Smooth muscle cell (in vitro differentiated cells): Measurements from ENCODE around the gene CLIC1. TPM values are rescaled to one million over a fixed set of nuclear protein-coding genes. Genes with fewer than 3 reads are reported as not detected.

Experiments
- DNase-seq: peaks from one replicate; lab custom pipeline; 2025; ENCODE audit not compliant: unreplicated experiment; lab: John Stamatoyannopoulos, UW
- H2AFZ ChIP-seq: fragments of 200-600 bp; sonication (generic); 2 replicates; pipeline ENCODE4 v1.6.0; 2016; ENCODE audit warnings: antibody characterized with exemption, low read depth, mild to moderate bottlenecking
- H3F3A ChIP-seq: fragments of 200-600 bp; sonication (generic); 2 replicates; pipeline ENCODE4 v1.6.0; 2017; ENCODE audit warnings: antibody characterized with exemption, low read depth
- H3K27ac ChIP-seq: fragments of 200-600 bp; sonication (generic); 2 replicates; pipeline ENCODE4 v1.5.1; 2016; ENCODE audit warnings: low read depth, mild to moderate bottlenecking
- H3K27me3 ChIP-seq: fragments of 200-600 bp; sonication (generic); 2 replicates; pipeline ENCODE4 v1.6.1; 2016; ENCODE audit warnings: low read depth, mild to moderate bottlenecking
- H3K36me3 ChIP-seq: fragments of 200-600 bp; sonication (generic); 2 replicates; pipeline ENCODE4 v1.5.1; 2016; ENCODE audit warnings: low read depth
- H3K4me1 ChIP-seq: fragments of 200-600 bp; sonication (generic); 2 replicates; pipeline ENCODE4 v1.5.1; 2016; ENCODE audit warnings: low read depth
- H3K4me2 ChIP-seq: fragments of 200-600 bp; sonication (generic); 2 replicates; pipeline ENCODE4 v1.6.0; 2016; ENCODE audit warnings: mild to moderate bottlenecking
- H3K4me3 ChIP-seq: fragments of 200-600 bp; sonication (generic); 2 replicates; pipeline ENCODE4 v1.5.1; 2016; ENCODE audit warnings: mild to moderate bottlenecking
- H3K79me2 ChIP-seq: fragments of 200-600 bp; sonication (generic); 2 replicates; pipeline ENCODE4 v1.6.0; 2016; ENCODE audit warnings: low read depth, mild to moderate bottlenecking
- H3K9ac ChIP-seq: fragments of 200-600 bp; sonication (generic); 2 replicates; pipeline ENCODE4 v1.6.0; 2016; ENCODE audit warnings: low read depth
- H3K9me3 ChIP-seq: fragments of 200-600 bp; sonication (generic); replicated peaks from 2 replicates; pipeline ENCODE4 v1.5.1; 2016; ENCODE audit warnings: low read depth
- H4K20me1 ChIP-seq: fragments of 200-600 bp; sonication (generic); 2 replicates; pipeline ENCODE4 v1.6.0; 2016; ENCODE audit warnings: low read depth
- CTCF ChIP-seq: fragments of 200-600 bp; sonication (generic); IDR thresholded peaks from 2 replicates; pipeline ENCODE4 v1.5.1; 2017; ENCODE audit warnings: borderline replicate concordance, mild to moderate bottlenecking, antibody characterized with exemption; ENCODE audit not compliant: insufficient read depth, poor library complexity, severe bottlenecking
- WGBS: methylation state at CpG from one replicate; pipeline ENCODE4 v1.1.7; 2016; ENCODE audit warnings: low lambda C conversion rate; 5-methylcytosine and 5-hydroxymethylcytosine counted together
- polyA plus RNA-seq: library from polyadenylated mRNA; unstranded; fragments of >200 nt; fragmentation: Nextera tagmentation; extraction: Ambion mirVana; gene quantifications from 2 replicates; pipeline ENCODE4 v1.2.1, GENCODE V29; 2016
- total RNA-seq: library from RNA; depleted of rRNA; stranded (reverse); fragments of >200 nt; gene quantifications from 2 replicates; pipeline ENCODE4 v1.2.3, GENCODE V29; 2014

The CLIC1 gene
- total and polyA plus RNA-seq, 2 experiments from 2014 or later: 417 to 628 TPM

- Histone ChIP-seq H4K20me1 (no peaks in the 10 kb centered on the region), H3F3A (no peaks in the 10 kb centered on the region), H3K79me2 (no peaks in the 10 kb centered on the region), H3K4me3 (no peak overlapping the region), H3K4me2 (no peak overlapping the region), H3K36me3 (no peaks in the 10 kb centered on the region), H3K27ac (no peak overlapping the region), H3K4me1 (peaks cover 13% of the 10 kb centered on the region), H3K9ac (no peak overlapping the region), H3K27me3 (no peaks in the 10 kb centered on the region), H3K9me3 (no peaks in the 10 kb centered on the region), H2AFZ (no peak overlapping the region)
- DNase-seq: no peak
- no peak for TF ChIP-seq CTCF
- WGBS: 89% methylated on average over 9 of the region's 9 CpGs
These were observed 29.2 kb upstream of the CLIC1 start for GRCh38 chr6:31765559-31765909.

- H3K27ac ChIP-seq: no peak overlapping the region
- no peaks in the 10 kb centered on the region for H3K27me3 ChIP-seq
- H3K4me2 ChIP-seq: no peak overlapping the region
- no peak overlapping the region for H3K9ac ChIP-seq
- no peaks in the 10 kb centered on the region for H3K79me2 ChIP-seq
- H3K36me3 ChIP-seq: no peaks in the 10 kb centered on the region
- WGBS: 69% methylated on average over 4 of the region's 4 CpGs
- no peak for TF ChIP-seq CTCF
- DNase-seq: no peak
- H2AFZ ChIP-seq: no peak overlapping the region
- H4K20me1 ChIP-seq: no peaks in the 10 kb centered on the region
- H3F3A ChIP-seq: no peaks in the 10 kb centered on the region
- no peaks in the 10 kb centered on the region for H3K9me3 ChIP-seq
- H3K4me1 ChIP-seq: peaks cover 13% of the 10 kb centered on the region
- no peak overlapping the region for H3K4me3 ChIP-seq
These were observed 27.9 kb upstream of the CLIC1 start for GRCh38 chr6:31764198-31764597.

GRCh38 chr6:31763619-31763940 is 27.2 kb upstream of the CLIC1 start:
- TF ChIP-seq CTCF: no peak
- no peaks in the 10 kb centered on the region for H3K9me3 ChIP-seq
- H3K79me2 ChIP-seq: no peaks in the 10 kb centered on the region
- no peak overlapping the region for H3K4me2 ChIP-seq
- H3K36me3 ChIP-seq: no peaks in the 10 kb centered on the region
- H3K27ac ChIP-seq: no peak overlapping the region
- 0% methylated on average over 1 of the region's 1 CpG for WGBS
- H3F3A ChIP-seq: no peaks in the 10 kb centered on the region
- H3K4me3 ChIP-seq: no peak overlapping the region
- no peak overlapping the region for H3K9ac ChIP-seq
- DNase-seq: no peak
- no peak overlapping the region for H2AFZ ChIP-seq
- peaks cover 13% of the 10 kb centered on the region for H3K4me1 ChIP-seq
- H4K20me1 ChIP-seq: no peaks in the 10 kb centered on the region
- H3K27me3 ChIP-seq: no peaks in the 10 kb centered on the region

GRCh38 chr6:31762878-31763618 is 26.7 kb upstream of the CLIC1 start:
- DNase-seq: no peak
- Histone ChIP-seq H4K20me1 (no peaks in the 10 kb centered on the region), H3K4me1 (peaks cover 13% of the 10 kb centered on the region), H3K4me3 (no peak overlapping the region), H3K9me3 (no peaks in the 10 kb centered on the region), H3K27me3 (no peaks in the 10 kb centered on the region), H3K79me2 (no peaks in the 10 kb centered on the region), H3K4me2 (no peak overlapping the region), H3F3A (no peaks in the 10 kb centered on the region), H3K27ac (no peak overlapping the region), H3K9ac (no peak overlapping the region), H2AFZ (no peak overlapping the region), H3K36me3 (no peaks in the 10 kb centered on the region)
- 80% methylated on average over 8 of the region's 8 CpGs for whole genome bisulfite sequencing
- TF ChIP-seq CTCF: no peak
